Endothelial cell of umbilical vein (primary cell): ENCODE measurements around the gene AASDH.
A peak's percentile ranks its signal among the peaks of the same experiment; 100 is the strongest.

Source experiments
- CTCF ChIP-seq, 2 donors: IDR thresholded peaks; 1 replicate in 1 of 2; 2 replicates in 1 of 2; pipeline ENCODE4 v1.5.1; 2011; ENCODE audit warnings: low read length in 2 of 2, mild to moderate bottlenecking in 2 of 2, moderate library complexity in 2 of 2, control low read depth in 1 of 2, inconsistent platforms in 1 of 2, low read depth in 1 of 2; ENCODE audit not compliant: insufficient read depth in 1 of 2; ENCODE audit errors: extremely low read depth in 1 of 2
- EZH2 ChIP-seq: IDR thresholded peaks from 2 replicates; pipeline ENCODE4 v1.6.1; 2012; ENCODE audit warnings: borderline replicate concordance, low read depth, mild to moderate bottlenecking, moderate library complexity, low read length, inconsistent platforms; ENCODE audit not compliant: severe bottlenecking
- FOS ChIP-seq: IDR thresholded peaks from 2 replicates; pipeline ENCODE4 v1.6.1; 2011; ENCODE audit warnings: mild to moderate bottlenecking, low read length, moderate library complexity, borderline replicate concordance; ENCODE audit not compliant: insufficient read depth
- GATA2 ChIP-seq: IDR thresholded peaks from 2 replicates; pipeline ENCODE4 v1.7.0; 2011; ENCODE audit warnings: low read depth, mild to moderate bottlenecking, moderate library complexity, mixed read lengths, low read length; ENCODE audit not compliant: insufficient read length, insufficient read depth
- JUN ChIP-seq: IDR thresholded peaks from 2 replicates; pipeline ENCODE4 v1.6.1; 2011; ENCODE audit warnings: borderline replicate concordance, low read depth; ENCODE audit not compliant: insufficient read length, insufficient read depth
- MAX ChIP-seq: IDR thresholded peaks from 2 replicates; pipeline ENCODE4 v1.6.1; 2011; ENCODE audit not compliant: insufficient read depth, insufficient read length
- MYC ChIP-seq: IDR thresholded peaks from one replicate; pipeline ENCODE4 v1.6.1; 2011; ENCODE audit warnings: mild to moderate bottlenecking, low read depth, low read length
- POLR2A ChIP-seq: IDR thresholded peaks from 2 replicates; pipeline ENCODE4 v1.6.1; 2012; ENCODE audit warnings: low read depth, mild to moderate bottlenecking, control low read depth, low read length
- POLR2AphosphoS5 ChIP-seq: IDR thresholded peaks from 2 replicates; pipeline ENCODE4 v1.6.1; 2012; ENCODE audit warnings: low read depth, mild to moderate bottlenecking, control low read depth, low read length, moderate library complexity; ENCODE audit not compliant: insufficient read depth

GRCh38 chr4:56410247-56411062 is 23.2 kb upstream of the AASDH start:
- TF ChIP-seq FOS (peak; percentile 66), CTCF (IDR thresholded peaks at IDR 0.05; ENCODE audit: extremely low read depth in 1 of 2, insufficient read depth in 1 of 2, low read depth in 1 of 2, low read length in 2 of 2) (no peak), JUN (peak; percentile 96), MAX (no peak), EZH2 (no peak), POLR2A (no peak), POLR2AphosphoS5 (peak; percentile 36), MYC (no peak), GATA2 (no peak)
